WERI-Rb-1 (cell line): Measurements from ENCODE around the gene TPX2.

ENCODE experiments used
- DNase-seq: peaks from one replicate; pipeline ENCODE4 v3.0.0-alpha.2; 2020
- H3K27ac ChIP-seq: fragments of 250-450 bp; sonication (Bioruptor Pico); 2 replicates; pipeline ENCODE4 v1.5.1; 2020; ENCODE audit warnings: mild to moderate bottlenecking, moderate library complexity
- H3K27me3 ChIP-seq: fragments of 250-450 bp; sonication (Bioruptor Pico); 2 replicates; pipeline ENCODE4 v1.5.1; 2021; ENCODE audit warnings: mild to moderate bottlenecking, low read depth, moderate library complexity; ENCODE audit not compliant: insufficient read depth, severe bottlenecking
- H3K36me3 ChIP-seq: fragments of 250-450 bp; sonication (Bioruptor Pico); 2 replicates; pipeline ENCODE4 v1.5.1; 2020; ENCODE audit warnings: mild to moderate bottlenecking, moderate library complexity
- H3K4me3 ChIP-seq: 2 replicates; pipeline ENCODE4 v1.5.1; 2011; ENCODE audit warnings: low read depth, mild to moderate bottlenecking, control low read depth, low read length
- H3K9me3 ChIP-seq: fragments of 250-450 bp; sonication (Bioruptor Pico); 2 replicates; pipeline ENCODE4 v1.5.1; 2021; ENCODE audit warnings: mild to moderate bottlenecking, moderate library complexity; ENCODE audit not compliant: severe bottlenecking
- TF ChIP-seq, protein P1 (sequence below): IDR thresholded peaks from 2 replicates; pipeline ENCODE4 v1.5.1; 2011; ENCODE audit warnings: low read depth, mild to moderate bottlenecking, control low read depth, inconsistent platforms, low read length

The TPX2 gene

DNA sequence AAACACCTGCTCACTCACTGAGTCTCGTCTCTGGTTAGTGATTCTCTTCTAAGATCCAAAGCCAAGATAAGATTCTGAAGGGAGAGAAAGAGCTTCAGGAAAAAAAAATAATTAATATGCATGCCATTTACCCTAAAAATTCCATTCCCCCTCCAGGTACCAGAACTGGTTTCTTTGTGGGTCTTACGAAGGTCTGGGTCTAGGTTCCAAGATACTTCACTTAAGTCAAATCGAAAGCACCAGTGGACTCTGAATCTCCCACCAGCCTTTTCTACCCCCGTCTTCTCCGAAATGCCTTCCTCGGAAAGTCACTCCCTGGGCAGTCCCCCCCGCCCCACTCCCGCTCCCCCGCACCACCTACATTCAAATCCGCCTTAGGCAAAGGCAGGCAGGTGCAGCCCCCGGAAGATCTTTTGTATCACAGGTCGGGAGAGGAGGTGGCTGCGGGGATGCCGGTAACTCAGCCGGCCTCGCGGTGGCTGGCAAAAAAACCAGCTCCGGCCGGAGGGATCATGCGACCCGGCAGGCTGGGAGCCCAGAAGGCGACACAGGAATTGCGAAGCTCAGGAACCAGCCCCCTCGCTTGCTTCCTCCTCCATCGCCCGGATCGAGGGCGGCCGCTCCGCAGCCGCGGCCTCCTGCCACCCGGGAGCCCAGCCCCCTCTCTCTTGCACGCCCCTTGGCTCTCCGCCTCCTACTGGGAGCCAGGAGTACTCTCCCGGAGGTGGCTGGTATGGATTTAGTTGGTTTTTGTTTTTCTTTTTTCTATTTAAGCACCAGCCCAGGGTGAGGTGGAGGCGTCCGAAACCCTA is 16.6 kb upstream of the TPX2 start, which contains the start of gene BCL2L1:
BCL2L1 (minus strand) TSS at position 612 of the 812 bp plus-strand sequence. CDS start 650 bp downstream, outside the sequence.
- TF ChIP-seq, protein P1, sequence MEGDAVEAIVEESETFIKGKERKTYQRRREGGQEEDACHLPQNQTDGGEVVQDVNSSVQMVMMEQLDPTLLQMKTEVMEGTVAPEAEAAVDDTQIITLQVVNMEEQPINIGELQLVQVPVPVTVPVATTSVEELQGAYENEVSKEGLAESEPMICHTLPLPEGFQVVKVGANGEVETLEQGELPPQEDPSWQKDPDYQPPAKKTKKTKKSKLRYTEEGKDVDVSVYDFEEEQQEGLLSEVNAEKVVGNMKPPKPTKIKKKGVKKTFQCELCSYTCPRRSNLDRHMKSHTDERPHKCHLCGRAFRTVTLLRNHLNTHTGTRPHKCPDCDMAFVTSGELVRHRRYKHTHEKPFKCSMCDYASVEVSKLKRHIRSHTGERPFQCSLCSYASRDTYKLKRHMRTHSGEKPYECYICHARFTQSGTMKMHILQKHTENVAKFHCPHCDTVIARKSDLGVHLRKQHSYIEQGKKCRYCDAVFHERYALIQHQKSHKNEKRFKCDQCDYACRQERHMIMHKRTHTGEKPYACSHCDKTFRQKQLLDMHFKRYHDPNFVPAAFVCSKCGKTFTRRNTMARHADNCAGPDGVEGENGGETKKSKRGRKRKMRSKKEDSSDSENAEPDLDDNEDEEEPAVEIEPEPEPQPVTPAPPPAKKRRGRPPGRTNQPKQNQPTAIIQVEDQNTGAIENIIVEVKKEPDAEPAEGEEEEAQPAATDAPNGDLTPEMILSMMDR: peak; percentile 68
- peak; percentile 83 for DNase-seq
- Histone ChIP-seq H3K4me3 (peak within 1 kb of the TSS; percentile 51), H3K27me3 (no peaks in the 10 kb centered on the region), H3K36me3 (peaks cover 45% of the 10 kb centered on the region), H3K27ac (peak within 1 kb of the TSS; percentile 98), H3K9me3 (no peaks in the 10 kb centered on the region)

DNA sequence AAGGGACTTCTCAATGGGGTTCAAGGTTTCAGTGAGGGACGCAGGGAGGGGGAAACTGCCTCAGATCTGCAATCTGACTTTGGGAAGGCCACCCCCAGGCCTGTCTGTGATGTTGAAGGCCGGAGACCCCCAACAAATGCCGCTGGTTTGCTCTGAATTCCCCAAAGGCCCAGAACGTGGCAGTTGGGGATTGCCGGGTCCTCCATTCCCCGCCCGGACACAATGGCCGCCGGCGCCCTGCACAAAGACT is 16.1 kb upstream of the TPX2 start:
- Histone ChIP-seq H3K27me3 (no peaks in the 10 kb centered on the region), H3K4me3 (peak overlapping the region; percentile 51), H3K36me3 (peaks cover 39% of the 10 kb centered on the region), H3K27ac (peak overlapping the region; percentile 98), H3K9me3 (no peaks in the 10 kb centered on the region)
- DNase-seq: no peak
- TF ChIP-seq, protein P1: no peak

DNA sequence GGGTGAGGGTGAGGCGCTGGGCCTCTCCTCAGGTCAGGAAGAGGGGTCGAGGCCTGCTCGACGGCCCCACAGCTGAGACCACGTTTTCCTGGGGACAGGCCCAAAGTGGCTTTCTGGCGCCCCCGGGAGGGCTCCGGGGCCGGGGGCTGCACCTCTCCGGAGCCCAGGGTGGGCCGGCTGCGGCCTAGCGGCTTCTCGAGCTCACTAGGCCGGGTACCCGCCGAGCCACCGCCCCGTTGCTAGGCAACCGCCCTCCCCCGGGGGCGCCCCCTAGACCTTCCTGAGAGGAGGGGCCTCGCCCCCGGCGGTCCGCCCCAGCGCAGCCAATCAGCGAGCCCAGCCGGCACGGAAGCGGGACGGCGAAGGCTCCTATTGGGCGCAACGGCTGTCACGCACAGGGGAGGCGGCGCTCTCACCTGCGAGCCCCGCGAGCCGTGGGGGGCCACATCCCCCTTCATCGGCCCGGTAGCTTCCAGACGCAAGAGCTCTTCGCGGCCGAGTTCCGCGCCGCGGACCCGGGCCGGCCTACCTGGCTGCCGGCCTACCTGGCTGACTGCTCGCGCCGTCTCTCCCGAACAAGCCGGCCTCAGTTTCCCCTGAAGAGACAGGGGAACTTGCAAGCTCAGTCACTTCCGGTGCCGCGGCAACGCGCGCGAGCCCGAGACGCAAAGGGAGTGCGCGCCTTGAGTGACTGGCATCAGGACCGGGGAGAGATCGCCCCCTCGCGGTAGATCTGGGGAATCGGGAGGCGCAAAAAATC is 15.6 kb upstream of the TPX2 start:
- TF ChIP-seq, protein P1: peak; percentile 84
- Histone ChIP-seq H3K27me3 (no peaks in the 10 kb centered on the region), H3K4me3 (peak overlapping the region; percentile 51), H3K27ac (peak overlapping the region; percentile 98), H3K36me3 (peaks cover 36% of the 10 kb centered on the region), H3K9me3 (no peaks in the 10 kb centered on the region)
- peak; percentile 99 for DNase-seq

DNA sequence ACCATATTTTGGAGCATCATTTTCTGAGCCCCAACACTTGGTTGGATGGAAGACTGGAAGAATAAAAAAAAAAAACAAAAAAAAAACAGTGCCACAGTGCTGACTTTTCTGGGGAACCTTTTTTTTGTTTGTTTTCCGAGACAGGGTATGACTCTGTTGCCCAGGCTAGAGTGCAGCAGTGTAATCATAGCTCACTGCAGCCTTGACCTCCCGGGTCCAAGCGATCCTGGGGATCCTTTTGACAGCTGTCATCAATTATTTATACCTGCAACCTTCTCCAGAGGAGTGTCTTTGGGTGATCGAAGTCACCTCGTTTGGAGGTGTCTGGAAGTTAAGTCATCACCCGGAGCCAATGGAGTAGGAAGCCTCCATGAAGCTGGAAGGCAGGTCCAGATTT is 7.8 kb upstream of the TPX2 start:
- no peak overlapping the region for H3K27ac ChIP-seq
- TF ChIP-seq, protein P1: no peak
- H3K9me3 ChIP-seq: no peaks in the 10 kb centered on the region
- H3K36me3 ChIP-seq: no peaks in the 10 kb centered on the region
- H3K27me3 ChIP-seq: no peaks in the 10 kb centered on the region
- H3K4me3 ChIP-seq: no peak overlapping the region
- DNase-seq: no peak

DNA sequence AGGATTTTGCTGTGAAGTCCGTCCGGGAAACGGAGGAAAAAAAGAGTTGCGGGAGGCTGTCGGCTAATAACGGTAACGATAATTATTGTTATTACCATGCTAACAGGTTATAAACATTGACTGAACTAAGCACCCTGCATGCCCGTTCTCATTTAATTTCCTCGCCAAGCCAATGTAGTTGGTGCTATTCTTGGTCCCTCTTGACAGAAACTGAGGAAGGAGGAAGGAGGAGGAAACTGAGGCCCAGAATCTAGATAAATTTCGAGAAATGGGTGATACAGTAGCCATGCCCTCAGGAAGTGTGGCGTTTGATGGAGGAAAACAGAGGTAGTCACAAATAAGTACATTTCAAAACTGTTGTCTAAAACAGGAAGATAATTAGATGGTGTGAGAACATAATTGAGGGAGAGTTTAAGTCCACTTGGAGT is 474 bp downstream of the TPX2 start:
- H3K27me3 ChIP-seq: no peaks in the 10 kb centered on the region
- peaks cover 34% of the 10 kb centered on the region for H3K36me3 ChIP-seq
- H3K4me3 ChIP-seq: peak overlapping the region; percentile 90
- DNase-seq: no peak
- peak overlapping the region; percentile 98 for H3K27ac ChIP-seq
- TF ChIP-seq, protein P1: no peak
- no peaks in the 10 kb centered on the region for H3K9me3 ChIP-seq
